Epithelial cell of esophagus (primary cell): ENCODE measurements around the gene SMARCE1.

Source experiments
- DNase-seq: peaks from one replicate; pipeline ENCODE4 v3.0.0; 2010; ENCODE audit warnings: low read depth
- H3K4me3 ChIP-seq: 2 replicates; pipeline ENCODE4 v1.5.1; 2011; ENCODE audit warnings: mild to moderate bottlenecking, low read length, control low read depth
- CTCF ChIP-seq: IDR thresholded peaks from 2 replicates; pipeline ENCODE4 v1.5.1; 2011; ENCODE audit warnings: low read depth, mild to moderate bottlenecking, low read length, control low read depth, inconsistent platforms; ENCODE audit not compliant: insufficient read depth; ENCODE audit errors: missing control alignments

Gene SMARCE1

GRCh38 chr17:40648384-40648968 lies 858 bp upstream of the SMARCE1 start:
- H3K4me3 ChIP-seq, result peak overlapping the region; percentile 99
- no peak for TF ChIP-seq CTCF
- DNase-seq, result peak; percentile 9

- DNase-seq, result peak; percentile 39
- TF ChIP-seq CTCF, result no peak
- peak overlapping the region; percentile 99 for H3K4me3 ChIP-seq
Measured at GRCh38 chr17:40646791-40647623, 611 bp downstream of the SMARCE1 start.

- DNase-seq, result no peak
- TF ChIP-seq CTCF, result no peak
- no peak overlapping the region for H3K4me3 ChIP-seq
Measured at GRCh38 chr17:40645943-40646342, 1.7 kb downstream of the SMARCE1 start.

- no peak for TF ChIP-seq CTCF
- no peak overlapping the region for H3K4me3 ChIP-seq
- no peak for DNase-seq
Measured at GRCh38 chr17:40645291-40645690, 2.3 kb downstream of the SMARCE1 start.

- no peak overlapping the region for H3K4me3 ChIP-seq
- no peak for DNase-seq
- TF ChIP-seq CTCF, result no peak
Measured at GRCh38 chr17:40637931-40638330, 9.7 kb downstream of the SMARCE1 start.

- H3K4me3 ChIP-seq, result no peak overlapping the region
- no peak for DNase-seq
- TF ChIP-seq CTCF, result no peak
Measured at GRCh38 chr17:40633871-40634270, 13.7 kb downstream of the SMARCE1 start.
